Smooth muscle cell of the brain vasculature (primary cell): Measurements from ENCODE around the gene VAV1.

Source experiments
- DNase-seq: peaks from one replicate; pipeline ENCODE4 v3.0.0-alpha.2; 2012; ENCODE audit warnings: low read depth, low spot score

The VAV1 gene, protein sequence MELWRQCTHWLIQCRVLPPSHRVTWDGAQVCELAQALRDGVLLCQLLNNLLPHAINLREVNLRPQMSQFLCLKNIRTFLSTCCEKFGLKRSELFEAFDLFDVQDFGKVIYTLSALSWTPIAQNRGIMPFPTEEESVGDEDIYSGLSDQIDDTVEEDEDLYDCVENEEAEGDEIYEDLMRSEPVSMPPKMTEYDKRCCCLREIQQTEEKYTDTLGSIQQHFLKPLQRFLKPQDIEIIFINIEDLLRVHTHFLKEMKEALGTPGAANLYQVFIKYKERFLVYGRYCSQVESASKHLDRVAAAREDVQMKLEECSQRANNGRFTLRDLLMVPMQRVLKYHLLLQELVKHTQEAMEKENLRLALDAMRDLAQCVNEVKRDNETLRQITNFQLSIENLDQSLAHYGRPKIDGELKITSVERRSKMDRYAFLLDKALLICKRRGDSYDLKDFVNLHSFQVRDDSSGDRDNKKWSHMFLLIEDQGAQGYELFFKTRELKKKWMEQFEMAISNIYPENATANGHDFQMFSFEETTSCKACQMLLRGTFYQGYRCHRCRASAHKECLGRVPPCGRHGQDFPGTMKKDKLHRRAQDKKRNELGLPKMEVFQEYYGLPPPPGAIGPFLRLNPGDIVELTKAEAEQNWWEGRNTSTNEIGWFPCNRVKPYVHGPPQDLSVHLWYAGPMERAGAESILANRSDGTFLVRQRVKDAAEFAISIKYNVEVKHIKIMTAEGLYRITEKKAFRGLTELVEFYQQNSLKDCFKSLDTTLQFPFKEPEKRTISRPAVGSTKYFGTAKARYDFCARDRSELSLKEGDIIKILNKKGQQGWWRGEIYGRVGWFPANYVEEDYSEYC

DNA sequence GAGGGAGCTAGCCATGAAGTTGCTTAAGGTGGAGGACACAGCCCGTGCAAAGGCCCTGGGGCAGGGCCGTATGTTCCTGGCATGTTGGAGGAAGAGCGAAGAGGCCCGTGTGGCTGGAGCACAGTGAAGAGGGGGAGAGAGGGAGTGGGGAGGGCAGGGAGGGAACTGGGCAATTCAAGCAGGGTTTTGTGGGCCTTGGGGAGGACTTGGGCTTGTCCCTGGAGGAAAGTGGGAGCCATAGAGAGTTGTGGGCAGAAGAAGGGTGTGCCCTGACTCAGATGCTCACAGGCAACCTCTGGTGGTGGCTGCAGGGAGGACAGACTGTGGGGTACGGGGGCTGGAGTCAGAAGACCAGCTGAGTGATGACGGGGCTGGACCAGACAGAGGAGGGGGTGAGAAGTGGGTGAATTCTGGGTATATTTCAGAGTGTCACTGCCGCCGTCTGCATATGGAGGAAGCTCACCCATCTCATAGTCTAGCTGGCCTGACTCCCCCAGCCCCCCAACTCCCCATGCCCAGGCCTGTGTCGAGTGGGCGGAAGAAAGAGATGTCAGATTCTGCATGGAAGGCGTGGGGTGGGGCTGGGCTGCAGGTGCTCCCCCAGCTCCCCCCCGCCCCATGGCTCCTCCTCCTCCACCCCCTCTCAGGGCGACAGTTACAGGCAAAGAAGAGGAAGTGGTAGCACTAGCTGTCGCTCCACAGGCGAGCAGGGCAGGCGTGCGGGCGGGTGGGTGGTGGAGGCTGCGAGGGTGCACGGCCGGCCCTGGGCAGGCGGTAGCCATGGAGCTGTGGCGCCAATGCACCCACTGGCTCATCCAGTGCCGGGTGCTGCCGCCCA lies at the start of gene VAV1:
Gene VAV1 (plus strand): TSS at position 681 of the 838 bp plus-strand sequence. CDS start 100 bp downstream, at position 781.
- DNase-seq = no peak

GRCh38 chr19:6723108-6723618 lies 49.3 kb upstream of the VAV1 start:
- no peak for DNase-seq

- no peak for DNase-seq
Observed at GRCh38 chr19:6723738-6724137, 48.8 kb upstream of the VAV1 start.

- no peak for DNase-seq
Observed at GRCh38 chr19:6724631-6725492, 47.6 kb upstream of the VAV1 start.

GRCh38 chr19:6725513-6726231 lies 46.8 kb upstream of the VAV1 start:
- no peak for DNase-seq

DNA sequence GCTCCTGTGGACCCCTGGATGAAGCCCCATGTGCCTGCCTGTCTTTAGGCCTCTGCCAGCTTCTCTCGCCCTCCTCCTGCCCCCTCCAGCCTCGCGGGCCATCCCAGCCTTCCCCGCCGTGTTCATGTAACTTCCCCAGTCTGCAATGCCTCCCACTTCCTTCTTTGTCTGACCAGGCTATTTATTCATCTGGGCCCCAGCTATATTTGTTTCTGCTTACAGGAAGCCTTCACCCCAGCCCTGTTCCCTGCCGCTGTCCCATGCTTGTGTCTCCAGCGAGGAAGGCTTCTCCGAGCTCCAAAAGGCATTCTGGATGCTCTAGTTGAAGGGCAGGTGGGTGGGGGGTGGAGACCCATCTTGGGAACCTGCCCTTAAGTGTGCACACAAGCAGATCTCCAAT lies 44.2 kb upstream of the VAV1 start:
- no peak for DNase-seq

- no peak for DNase-seq
Observed at GRCh38 chr19:6729573-6730152, 42.8 kb upstream of the VAV1 start.

- no peak for DNase-seq
Observed at GRCh38 chr19:6730153-6730804, 42.2 kb upstream of the VAV1 start.

- DNase-seq = no peak
Observed at GRCh38 chr19:6730941-6731670, 41.4 kb upstream of the VAV1 start.

GRCh38 chr19:6731822-6732221 lies 40.7 kb upstream of the VAV1 start:
- no peak for DNase-seq

DNA sequence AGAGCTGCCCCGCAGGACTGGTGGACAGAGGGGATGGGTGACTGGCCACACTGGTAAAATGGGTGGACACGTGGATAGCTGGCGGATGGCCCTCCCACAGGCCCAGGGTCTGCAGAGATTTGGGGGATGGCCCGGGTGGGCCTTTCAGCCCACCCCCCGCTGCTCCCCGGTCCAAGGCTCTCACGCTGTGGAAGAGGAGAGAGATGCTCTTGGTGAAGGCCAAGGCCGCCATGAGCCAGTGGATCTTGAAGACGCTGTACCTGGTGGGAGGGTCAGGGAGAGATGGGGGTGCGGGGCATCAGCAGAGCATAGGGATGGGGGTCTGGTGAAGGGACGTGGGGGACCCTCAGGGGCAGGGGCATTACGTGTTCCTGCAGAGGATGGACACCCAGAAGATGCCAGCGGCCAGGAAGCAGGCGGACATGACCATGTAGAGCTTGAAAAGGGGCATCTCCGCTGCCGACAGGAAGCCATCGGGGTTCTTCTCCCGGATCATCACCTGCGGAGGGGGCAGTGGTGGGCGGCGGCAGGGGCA lies 39.6 kb upstream of the VAV1 start:
- no peak for DNase-seq

- DNase-seq = no peak
Observed at GRCh38 chr19:6733338-6734095, 39.0 kb upstream of the VAV1 start.

GRCh38 chr19:6734096-6734696 lies 38.3 kb upstream of the VAV1 start:
- DNase-seq = no peak

- DNase-seq = no peak
Observed at GRCh38 chr19:6735181-6735911, 37.2 kb upstream of the VAV1 start.

- DNase-seq = no peak
Observed at GRCh38 chr19:6736169-6736916, 36.2 kb upstream of the VAV1 start.

DNA sequence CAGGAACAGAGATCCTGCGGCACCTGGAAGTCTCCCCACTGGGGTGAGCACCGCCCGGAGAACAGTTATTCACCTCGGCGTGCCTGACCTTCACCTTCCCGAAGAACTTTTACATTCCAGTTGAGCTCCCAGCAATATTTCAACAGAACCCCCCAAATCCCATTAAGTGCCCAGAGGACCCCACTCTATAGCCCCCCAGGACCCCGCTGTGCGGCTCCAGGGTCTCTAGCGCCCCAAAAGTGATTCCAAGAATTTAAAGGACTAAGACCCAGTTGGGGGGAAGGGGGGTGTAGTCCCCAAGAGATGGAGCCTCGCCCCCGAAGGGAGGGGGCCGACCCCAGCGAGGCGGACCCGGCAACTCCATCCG lies 35.6 kb upstream of the VAV1 start:
- DNase-seq = no peak
